Measurements from ENCODE around the gene CASKIN2. TPM values are rescaled to one million over a fixed set of nuclear protein-coding genes. Genes with fewer than 3 reads are reported as not detected.

CASKIN2 gene
- total RNA-seq, 1 donor from 2014 or later, result 50.6 TPM

DNA sequence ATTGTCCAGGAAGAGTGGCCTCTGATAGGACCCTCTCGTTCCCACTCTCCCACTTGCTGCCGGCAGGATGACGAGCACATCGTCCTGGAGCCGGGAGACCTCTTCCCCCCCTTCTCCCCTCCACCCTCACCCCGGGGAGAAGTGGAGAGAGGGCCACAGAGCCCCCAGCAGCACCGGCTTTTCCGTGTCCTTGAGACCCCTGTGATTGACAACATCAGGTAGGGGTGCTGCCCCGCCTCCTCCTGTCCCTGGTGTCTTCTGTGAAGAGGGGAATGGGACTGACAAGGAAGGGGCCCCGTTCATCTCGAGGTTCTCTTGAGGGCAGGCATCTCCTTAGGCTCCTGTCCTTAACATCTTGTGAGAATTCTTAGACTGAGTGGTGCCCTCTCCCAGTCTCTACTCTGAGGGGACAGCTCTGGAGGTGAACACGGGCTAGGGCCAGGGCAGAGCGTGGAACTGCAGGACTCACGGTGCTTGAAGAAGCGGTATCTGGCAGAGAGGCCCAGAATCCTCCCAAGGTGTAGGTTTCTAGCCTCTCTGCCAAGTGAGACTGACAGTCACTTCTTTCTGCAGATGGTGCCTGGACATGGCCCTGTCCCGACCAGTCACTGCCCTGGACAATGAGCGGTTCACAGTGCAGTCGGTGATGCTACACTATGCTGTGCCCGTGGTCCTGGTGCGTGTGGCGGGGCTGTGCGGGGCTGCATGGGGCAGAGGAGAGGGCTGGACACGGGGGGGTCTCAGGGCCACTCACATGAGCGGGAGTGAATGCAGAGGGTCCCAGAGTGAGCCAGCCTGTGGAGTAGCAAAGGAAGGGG, 26.4 kb downstream of the CASKIN2 start:
- H3K27me3 Mint-ChIP-seq, result no peaks in the 10 kb centered on the region
- TF ChIP-seq, protein P1, sequence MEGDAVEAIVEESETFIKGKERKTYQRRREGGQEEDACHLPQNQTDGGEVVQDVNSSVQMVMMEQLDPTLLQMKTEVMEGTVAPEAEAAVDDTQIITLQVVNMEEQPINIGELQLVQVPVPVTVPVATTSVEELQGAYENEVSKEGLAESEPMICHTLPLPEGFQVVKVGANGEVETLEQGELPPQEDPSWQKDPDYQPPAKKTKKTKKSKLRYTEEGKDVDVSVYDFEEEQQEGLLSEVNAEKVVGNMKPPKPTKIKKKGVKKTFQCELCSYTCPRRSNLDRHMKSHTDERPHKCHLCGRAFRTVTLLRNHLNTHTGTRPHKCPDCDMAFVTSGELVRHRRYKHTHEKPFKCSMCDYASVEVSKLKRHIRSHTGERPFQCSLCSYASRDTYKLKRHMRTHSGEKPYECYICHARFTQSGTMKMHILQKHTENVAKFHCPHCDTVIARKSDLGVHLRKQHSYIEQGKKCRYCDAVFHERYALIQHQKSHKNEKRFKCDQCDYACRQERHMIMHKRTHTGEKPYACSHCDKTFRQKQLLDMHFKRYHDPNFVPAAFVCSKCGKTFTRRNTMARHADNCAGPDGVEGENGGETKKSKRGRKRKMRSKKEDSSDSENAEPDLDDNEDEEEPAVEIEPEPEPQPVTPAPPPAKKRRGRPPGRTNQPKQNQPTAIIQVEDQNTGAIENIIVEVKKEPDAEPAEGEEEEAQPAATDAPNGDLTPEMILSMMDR (IDR thresholded peaks at IDR 0.05; ENCODE audit: unreplicated experiment), result no peak
- H3K36me3 Mint-ChIP-seq (ENCODE audit: insufficient read depth), result peaks cover 1% of the 10 kb centered on the region
- no peak for DNase-seq (ENCODE audit: low spot score, unreplicated experiment)
- H3K27ac Mint-ChIP-seq, result no peak overlapping the region
- no peaks in the 10 kb centered on the region for H3K4me1 Mint-ChIP-seq (ENCODE audit: low read depth)
- no peak overlapping the region for H3K4me3 Mint-ChIP-seq (ENCODE audit: low read depth)
- no peaks in the 10 kb centered on the region for H3K9me3 Mint-ChIP-seq (ENCODE audit: low read depth)

DNA sequence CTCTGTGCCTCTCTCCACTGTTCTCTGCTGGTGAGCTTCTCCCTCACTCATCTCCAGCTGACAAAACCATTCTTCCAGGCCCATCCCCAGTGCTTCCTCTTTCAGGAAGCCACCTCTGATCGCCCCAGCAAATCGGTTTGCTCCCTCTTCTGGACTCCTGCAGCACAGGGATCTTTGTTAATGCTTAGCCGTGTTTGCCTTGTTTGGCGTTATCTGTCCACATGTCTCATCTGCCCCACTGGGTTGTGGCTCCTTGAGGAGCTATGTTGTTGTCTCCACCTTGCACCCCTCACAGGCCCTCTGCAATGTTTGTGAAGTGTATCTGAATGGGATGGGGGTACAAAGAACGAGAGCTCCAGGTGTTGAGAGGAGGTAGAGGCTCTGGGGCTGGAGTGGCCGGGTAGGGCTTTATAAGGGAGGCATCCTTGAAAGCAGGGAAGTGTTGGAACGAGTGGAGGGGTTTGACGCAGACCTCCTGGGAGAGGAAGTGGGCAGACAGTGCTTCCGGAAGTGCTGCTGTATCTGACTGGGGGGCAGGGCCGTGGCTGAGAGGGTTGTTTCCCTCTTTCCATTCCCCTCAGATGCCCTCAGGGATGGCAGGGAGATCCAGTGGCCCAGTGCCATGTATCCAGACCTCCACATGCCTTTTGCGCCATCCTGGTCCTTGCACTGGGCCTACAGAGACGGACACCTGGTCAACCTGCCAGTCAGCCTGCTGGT, 27.8 kb downstream of the CASKIN2 start:
- TF ChIP-seq, protein P1 (IDR thresholded peaks at IDR 0.05; ENCODE audit: unreplicated experiment), result no peak
- H3K9me3 Mint-ChIP-seq (ENCODE audit: low read depth), result no peaks in the 10 kb centered on the region
- peaks cover 6% of the 10 kb centered on the region for H3K36me3 Mint-ChIP-seq (ENCODE audit: insufficient read depth)
- H3K4me3 Mint-ChIP-seq (ENCODE audit: low read depth), result no peak overlapping the region
- H3K27ac Mint-ChIP-seq, result peak overlapping the region; percentile 85
- no peaks in the 10 kb centered on the region for H3K4me1 Mint-ChIP-seq (ENCODE audit: low read depth)
- no peak for DNase-seq (ENCODE audit: low spot score, unreplicated experiment)
- no peaks in the 10 kb centered on the region for H3K27me3 Mint-ChIP-seq

DNA sequence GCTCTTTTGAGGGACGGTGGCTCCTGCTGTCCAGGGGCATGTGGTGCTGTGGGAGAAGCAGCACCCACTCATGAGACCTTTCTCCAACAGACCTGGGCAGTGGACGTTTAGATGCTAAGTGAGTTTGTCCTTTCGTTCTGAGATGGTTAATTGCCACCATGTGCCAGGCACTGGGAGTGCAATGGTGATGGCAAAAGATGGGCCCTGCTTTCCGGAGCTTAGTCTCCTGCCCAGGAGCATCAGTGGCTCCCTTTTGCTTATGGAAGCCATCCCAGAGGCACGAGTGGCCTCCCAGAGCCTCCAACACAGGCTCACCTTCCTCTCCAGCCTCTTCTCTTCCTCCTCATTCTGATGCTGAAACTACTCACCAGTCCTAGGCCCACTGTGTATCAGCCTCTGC, 28.4 kb downstream of the CASKIN2 start:
- H3K27me3 Mint-ChIP-seq, result no peaks in the 10 kb centered on the region
- no peak overlapping the region for H3K4me3 Mint-ChIP-seq (ENCODE audit: low read depth)
- TF ChIP-seq, protein P1 (IDR thresholded peaks at IDR 0.05; ENCODE audit: unreplicated experiment), result no peak
- peak overlapping the region; percentile 85 for H3K27ac Mint-ChIP-seq
- no peaks in the 10 kb centered on the region for H3K4me1 Mint-ChIP-seq (ENCODE audit: low read depth)
- no peaks in the 10 kb centered on the region for H3K9me3 Mint-ChIP-seq (ENCODE audit: low read depth)
- H3K36me3 Mint-ChIP-seq (ENCODE audit: insufficient read depth), result peaks cover 6% of the 10 kb centered on the region
- DNase-seq (ENCODE audit: low spot score, unreplicated experiment), result no peak

DNA sequence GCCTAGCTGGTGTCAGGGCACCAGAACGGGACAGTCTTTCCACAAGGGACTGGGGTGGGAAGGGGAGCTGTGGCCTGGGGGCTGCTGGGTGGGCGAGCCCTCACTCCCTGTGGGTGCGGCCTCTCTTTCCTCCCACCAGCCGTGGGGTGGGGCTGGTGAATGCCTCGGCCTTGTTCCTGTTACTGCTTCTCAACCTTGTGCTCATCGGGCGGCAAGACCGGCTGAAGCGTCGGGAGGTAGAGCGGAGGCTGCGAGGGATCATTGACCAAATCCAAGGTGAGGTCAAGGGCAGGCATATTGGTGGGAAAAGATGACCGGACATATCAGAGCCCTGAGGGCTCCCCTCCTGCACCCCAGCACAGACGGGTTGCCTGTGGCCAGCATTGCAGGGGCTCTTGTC, 29.2 kb downstream of the CASKIN2 start:
- Mint-ChIP-seq H3K27ac (no peak overlapping the region), H3K27me3 (no peaks in the 10 kb centered on the region), H3K9me3 (ENCODE audit: low read depth) (no peaks in the 10 kb centered on the region), H3K4me1 (ENCODE audit: low read depth) (no peaks in the 10 kb centered on the region), H3K4me3 (ENCODE audit: low read depth) (no peak overlapping the region), H3K36me3 (ENCODE audit: insufficient read depth) (peaks cover 6% of the 10 kb centered on the region)
- TF ChIP-seq, protein P1 (IDR thresholded peaks at IDR 0.05; ENCODE audit: unreplicated experiment), result no peak
- DNase-seq (ENCODE audit: low spot score, unreplicated experiment), result no peak

DNA sequence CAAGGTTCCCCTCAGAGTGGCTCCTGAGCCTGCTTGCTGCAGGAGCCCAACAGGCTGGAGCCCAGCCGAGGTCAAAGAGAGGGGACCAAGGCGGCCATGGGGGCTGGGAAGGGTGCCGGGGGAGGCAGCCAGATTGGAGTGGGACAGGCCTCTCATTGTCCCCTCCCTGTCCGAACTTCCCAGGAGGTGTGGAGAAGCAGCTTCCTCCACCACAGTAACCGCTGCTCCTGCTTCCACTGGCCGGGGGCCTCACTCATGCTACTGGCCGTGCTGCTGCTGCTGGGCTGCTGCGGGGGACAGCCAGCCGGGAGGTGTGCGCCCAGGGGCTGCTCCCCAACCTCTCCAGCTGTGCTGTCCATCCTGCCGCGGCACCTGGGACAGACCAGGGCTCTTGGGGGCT, 29.6 kb downstream of the CASKIN2 start:
- DNase-seq (ENCODE audit: low spot score, unreplicated experiment), result no peak
- no peak overlapping the region for H3K4me3 Mint-ChIP-seq (ENCODE audit: low read depth)
- no peaks in the 10 kb centered on the region for H3K27me3 Mint-ChIP-seq
- no peaks in the 10 kb centered on the region for H3K4me1 Mint-ChIP-seq (ENCODE audit: low read depth)
- no peak overlapping the region for H3K27ac Mint-ChIP-seq
- TF ChIP-seq, protein P1 (IDR thresholded peaks at IDR 0.05; ENCODE audit: unreplicated experiment), result no peak
- H3K9me3 Mint-ChIP-seq (ENCODE audit: low read depth), result no peaks in the 10 kb centered on the region
- H3K36me3 Mint-ChIP-seq (ENCODE audit: insufficient read depth), result peaks cover 6% of the 10 kb centered on the region

Measured in progenitor cell of endocrine pancreas (in vitro differentiated cells).